HepG2 (cell line): ENCODE measurements around the gene EPS8L1. TPM values are rescaled to one million over a fixed set of nuclear protein-coding genes. Genes with fewer than 3 reads are reported as not detected.

ENCODE experiments used
- ATF7 ChIP-seq, 2 experiments: fragments of 450-650 bp in 1 of 2; sonication (generic) in 1 of 2; formaldehyde crosslinking in 1 of 2; IDR thresholded peaks; 2 replicates each; pipeline versions ENCODE4 v1.4.0 to v1.6.1; 2016 to 2020; ENCODE audit warnings: antibody characterized with exemption in 1 of 2, mild to moderate bottlenecking in 1 of 2, missing genetic modification reagents in 1 of 2
- BHLHE40 ChIP-seq: IDR thresholded peaks from 2 replicates; pipeline ENCODE4 v1.6.1; 2011; ENCODE audit warnings: low read length, improper control_type of control experiment
- CC2D1A ChIP-seq: sonication (generic); formaldehyde crosslinking; IDR thresholded peaks from 2 replicates; pipeline ENCODE4 v1.8.1; 2023; ENCODE audit warnings: mild to moderate bottlenecking, missing genetic modification reagents
- DPF2 ChIP-seq: sonication (generic); formaldehyde crosslinking; IDR thresholded peaks from 2 replicates; pipeline ENCODE4 v1.4.0; 2020; ENCODE audit warnings: mild to moderate bottlenecking, low read depth, missing genetic modification reagents, borderline replicate concordance
- IKZF4 ChIP-seq: sonication (generic); formaldehyde crosslinking; IDR thresholded peaks from 2 replicates; pipeline ENCODE4 v1.5.1; 2020; ENCODE audit warnings: borderline replicate concordance, mild to moderate bottlenecking, low read depth, missing genetic modification reagents; ENCODE audit errors: not compliant biosample characterization
- NR1H2 ChIP-seq: sonication (generic); formaldehyde crosslinking; IDR thresholded peaks from 2 replicates; pipeline ENCODE4 v1.8.1; 2022; ENCODE audit warnings: low read depth, missing genetic modification reagents, borderline replicate concordance
- RFX3 ChIP-seq: IDR thresholded peaks from 2 replicates; pipeline ENCODE4 v1.6.1; 2016; ENCODE audit warnings: missing biosample characterization, missing genetic modification reagents
- SALL1 ChIP-seq: sonication (generic); formaldehyde crosslinking; IDR thresholded peaks from 2 replicates; pipeline ENCODE4 v1.8.0; 2022; ENCODE audit warnings: mild to moderate bottlenecking, missing genetic modification reagents
- SIN3B ChIP-seq: fragments of 150-350 bp; IDR thresholded peaks from 2 replicates; pipeline ENCODE4 v1.6.1; 2014; ENCODE audit warnings: low read length
- ZBTB33 ChIP-seq: sonication (generic); formaldehyde crosslinking; IDR thresholded peaks from 2 replicates; pipeline ENCODE4 v1.4.0; 2020; ENCODE audit warnings: missing genetic modification reagents
- ZMAT3 ChIP-seq: sonication (generic); formaldehyde crosslinking; conservative IDR thresholded peaks from 2 replicates; pipeline ENCODE4 v1.7.0; 2021; ENCODE audit warnings: missing genetic modification reagents
- ZNF260 ChIP-seq: sonication (generic); formaldehyde crosslinking; IDR thresholded peaks from 2 replicates; pipeline ENCODE4 v1.4.0; 2020; ENCODE audit warnings: missing genetic modification reagents, low read depth, mild to moderate bottlenecking, borderline replicate concordance
- ZNF264 ChIP-seq: sonication (generic); formaldehyde crosslinking; IDR thresholded peaks from 2 replicates; pipeline ENCODE4 v1.4.0; 2020; ENCODE audit warnings: missing genetic modification reagents
- ZNF292 ChIP-seq: sonication (generic); formaldehyde crosslinking; IDR thresholded peaks from 2 replicates; pipeline ENCODE4 v1.8.1; 2022; ENCODE audit warnings: mild to moderate bottlenecking, low read depth, missing genetic modification reagents, borderline replicate concordance
- ZNF337 ChIP-seq: sonication (generic); formaldehyde crosslinking; IDR thresholded peaks from 2 replicates; pipeline ENCODE4 v1.5.1; 2020; ENCODE audit warnings: missing genetic modification reagents, low read depth, mild to moderate bottlenecking, borderline replicate concordance
- ZNF569 ChIP-seq: sonication (generic); formaldehyde crosslinking; IDR thresholded peaks from 2 replicates; pipeline ENCODE4 v1.5.0; 2020; ENCODE audit warnings: mild to moderate bottlenecking, missing genetic modification reagents, moderate library complexity, borderline replicate concordance
- ZNF605 ChIP-seq: sonication (generic); formaldehyde crosslinking; IDR thresholded peaks from 2 replicates; pipeline ENCODE4 v1.8.0; 2022; ENCODE audit warnings: mild to moderate bottlenecking, missing genetic modification reagents
- ZNF777 ChIP-seq: sonication (generic); formaldehyde crosslinking; IDR thresholded peaks from 2 replicates; pipeline ENCODE4 v1.4.0; 2020; ENCODE audit warnings: missing genetic modification reagents
- polyA plus RNA-seq, 8 experiments: library from polyadenylated mRNA; depleted of rRNA in 3 of 8; stranded (reverse) in 7 of 8; unstranded in 1 of 8; fragments of >200 nt; fragmentation: Illumina TruSeq in 4 of 8; extraction: Trizol in 4 of 8; gene quantifications; 2 replicates each; pipeline versions ENCODE4 v1.2.1 to v1.2.3, GENCODE V29; 2011 to 2016; ENCODE audit warnings: low read depth in 4 of 8, missing spikeins in 1 of 8, mixed read lengths in 1 of 8; ENCODE audit not compliant: insufficient read depth in 1 of 8
- total RNA-seq, 5 experiments: library from RNA; depleted of rRNA; stranded (reverse); fragments of >200 nt; fragmentation: Illumina TruSeq; extraction: Trizol; gene quantifications; 2 replicates each; pipeline ENCODE4 v1.2.3, GENCODE V29; 2016; ENCODE audit warnings: low read depth in 1 of 5
- TF ChIP-seq, protein P1 (sequence below): sonication (generic); formaldehyde crosslinking; IDR thresholded peaks from 2 replicates; pipeline ENCODE4 v1.4.0; 2020; ENCODE audit warnings: low read depth, mild to moderate bottlenecking, missing genetic modification reagents
- TF ChIP-seq, protein P2 (sequence below): sonication (generic); formaldehyde crosslinking; IDR thresholded peaks from 2 replicates; pipeline ENCODE4 v1.4.0; 2020; ENCODE audit warnings: missing genetic modification reagents, borderline replicate concordance

EPS8L1 gene
- total and polyA plus RNA-seq, 2 of the 13 experiments (the other 11 are each of a cell fraction or from before 2014, with no cell fraction given), result 3.0 to 6.3 TPM

GRCh38 chr19:55080968-55081769 is 5.5 kb downstream of the EPS8L1 start (continued):
- TF ChIP-seq, protein P1, sequence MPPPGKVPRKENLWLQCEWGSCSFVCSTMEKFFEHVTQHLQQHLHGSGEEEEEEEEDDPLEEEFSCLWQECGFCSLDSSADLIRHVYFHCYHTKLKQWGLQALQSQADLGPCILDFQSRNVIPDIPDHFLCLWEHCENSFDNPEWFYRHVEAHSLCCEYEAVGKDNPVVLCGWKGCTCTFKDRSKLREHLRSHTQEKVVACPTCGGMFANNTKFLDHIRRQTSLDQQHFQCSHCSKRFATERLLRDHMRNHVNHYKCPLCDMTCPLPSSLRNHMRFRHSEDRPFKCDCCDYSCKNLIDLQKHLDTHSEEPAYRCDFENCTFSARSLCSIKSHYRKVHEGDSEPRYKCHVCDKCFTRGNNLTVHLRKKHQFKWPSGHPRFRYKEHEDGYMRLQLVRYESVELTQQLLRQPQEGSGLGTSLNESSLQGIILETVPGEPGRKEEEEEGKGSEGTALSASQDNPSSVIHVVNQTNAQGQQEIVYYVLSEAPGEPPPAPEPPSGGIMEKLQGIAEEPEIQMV (CRISPR knock-in tag), result 0 out of 2 replicates have a peak, but pooled peaks have one; percentile 62
- no peak for TF ChIP-seq CC2D1A (CRISPR knock-in tag)
- no peak for TF ChIP-seq ATF7 (IDR thresholded peaks at IDR 0.05)
- 0 out of 2 replicates have a peak, but pooled peaks have one; percentile 35 for TF ChIP-seq ATF7 (CRISPR knock-in tag; IDR thresholded peaks at IDR 0.05)
- TF ChIP-seq ZNF605, result peak; percentile 68
- no peak for TF ChIP-seq BHLHE40
- TF ChIP-seq ZBTB33, result no peak
- no peak for TF ChIP-seq ZNF292 (CRISPR knock-in tag)
- TF ChIP-seq ZNF777 (CRISPR knock-in tag), result peak; percentile 45; the same call in 1 of the 2 replicates
- TF ChIP-seq ZNF264 (CRISPR knock-in tag), result no peak
- peak; percentile 60 for TF ChIP-seq SALL1 (CRISPR knock-in tag)
- TF ChIP-seq NR1H2 (CRISPR knock-in tag), result no peak
- no peak for TF ChIP-seq ZNF569 (CRISPR knock-in tag)
- TF ChIP-seq DPF2 (CRISPR knock-in tag), result no peak
- no peak for TF ChIP-seq SIN3B
- no peak for TF ChIP-seq RFX3 (CRISPR knock-in tag)
- TF ChIP-seq ZMAT3 (CRISPR knock-in tag), result no peak
- TF ChIP-seq, protein P2, sequence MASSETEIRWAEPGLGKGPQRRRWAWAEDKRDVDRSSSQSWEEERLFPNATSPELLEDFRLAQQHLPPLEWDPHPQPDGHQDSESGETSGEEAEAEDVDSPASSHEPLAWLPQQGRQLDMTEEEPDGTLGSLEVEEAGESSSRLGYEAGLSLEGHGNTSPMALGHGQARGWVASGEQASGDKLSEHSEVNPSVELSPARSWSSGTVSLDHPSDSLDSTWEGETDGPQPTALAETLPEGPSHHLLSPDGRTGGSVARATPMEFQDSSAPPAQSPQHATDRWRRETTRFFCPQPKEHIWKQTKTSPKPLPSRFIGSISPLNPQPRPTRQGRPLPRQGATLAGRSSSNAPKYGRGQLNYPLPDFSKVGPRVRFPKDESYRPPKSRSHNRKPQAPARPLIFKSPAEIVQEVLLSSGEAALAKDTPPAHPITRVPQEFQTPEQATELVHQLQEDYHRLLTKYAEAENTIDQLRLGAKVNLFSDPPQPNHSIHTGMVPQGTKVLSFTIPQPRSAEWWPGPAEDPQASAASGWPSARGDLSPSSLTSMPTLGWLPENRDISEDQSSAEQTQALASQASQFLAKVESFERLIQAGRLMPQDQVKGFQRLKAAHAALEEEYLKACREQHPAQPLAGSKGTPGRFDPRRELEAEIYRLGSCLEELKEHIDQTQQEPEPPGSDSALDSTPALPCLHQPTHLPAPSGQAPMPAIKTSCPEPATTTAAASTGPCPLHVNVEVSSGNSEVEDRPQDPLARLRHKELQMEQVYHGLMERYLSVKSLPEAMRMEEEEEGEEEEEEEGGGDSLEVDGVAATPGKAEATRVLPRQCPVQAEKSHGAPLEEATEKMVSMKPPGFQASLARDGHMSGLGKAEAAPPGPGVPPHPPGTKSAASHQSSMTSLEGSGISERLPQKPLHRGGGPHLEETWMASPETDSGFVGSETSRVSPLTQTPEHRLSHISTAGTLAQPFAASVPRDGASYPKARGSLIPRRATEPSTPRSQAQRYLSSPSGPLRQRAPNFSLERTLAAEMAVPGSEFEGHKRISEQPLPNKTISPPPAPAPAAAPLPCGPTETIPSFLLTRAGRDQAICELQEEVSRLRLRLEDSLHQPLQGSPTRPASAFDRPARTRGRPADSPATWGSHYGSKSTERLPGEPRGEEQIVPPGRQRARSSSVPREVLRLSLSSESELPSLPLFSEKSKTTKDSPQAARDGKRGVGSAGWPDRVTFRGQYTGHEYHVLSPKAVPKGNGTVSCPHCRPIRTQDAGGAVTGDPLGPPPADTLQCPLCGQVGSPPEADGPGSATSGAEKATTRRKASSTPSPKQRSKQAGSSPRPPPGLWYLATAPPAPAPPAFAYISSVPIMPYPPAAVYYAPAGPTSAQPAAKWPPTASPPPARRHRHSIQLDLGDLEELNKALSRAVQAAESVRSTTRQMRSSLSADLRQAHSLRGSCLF (CRISPR knock-in tag), result no peak
- no peak for TF ChIP-seq ZNF337 (CRISPR knock-in tag)
- no peak for TF ChIP-seq IKZF4 (CRISPR knock-in tag)
- TF ChIP-seq ZNF260 (CRISPR knock-in tag), result no peak
